Activated CD4-positive, CD25-positive, alpha-beta regulatory T cell treated with anti-CD3 and anti-CD28 coated beads, Interleukin-2, amount 50 U/mL, for 16 hours (primary cell): Measurements from ENCODE around the gene COL20A1.

Experiments used
- DNase-seq: peaks from one replicate; pipeline ENCODE4 v3.0.0-alpha.2; 2020; ENCODE audit warnings: low read depth, low spot score

Gene COL20A1

GRCh38 chr20:63360850-63361518 is 68.0 kb downstream of the COL20A1 start, which contains the start of gene CHRNA4:
TSS of gene CHRNA4 (minus strand) at chr20:63361349. CDS start at chr20:63361165, 184 bp downstream.
- DNase-seq, result no peak

GRCh38 chr20:63361519-63362435 is 68.8 kb downstream of the COL20A1 start:
- DNase-seq, result no peak

GRCh38 chr20:63362436-63363009 is 69.5 kb downstream of the COL20A1 start:
- DNase-seq, result no peak

- DNase-seq, result no peak
Measured at GRCh38 chr20:63363013-63363957, 70.3 kb downstream of the COL20A1 start.

- no peak for DNase-seq
Measured at GRCh38 chr20:63363981-63364561, 71.1 kb downstream of the COL20A1 start.

- no peak for DNase-seq
Measured at GRCh38 chr20:63364801-63365585, 72.0 kb downstream of the COL20A1 start.

- DNase-seq, result no peak
Measured at GRCh38 chr20:63365601-63366389, 72.8 kb downstream of the COL20A1 start.

- DNase-seq, result no peak
Measured at GRCh38 chr20:63366390-63367365, 73.7 kb downstream of the COL20A1 start.

GRCh38 chr20:63367446-63368055 is 74.6 kb downstream of the COL20A1 start:
- DNase-seq, result no peak

- no peak for DNase-seq
Measured at GRCh38 chr20:63368151-63368550, 75.2 kb downstream of the COL20A1 start.

- DNase-seq, result no peak
Measured at GRCh38 chr20:63369024-63369530, 76.1 kb downstream of the COL20A1 start.

- no peak for DNase-seq
Measured at GRCh38 chr20:63369724-63370617, 77.0 kb downstream of the COL20A1 start.

- no peak for DNase-seq
Measured at GRCh38 chr20:63370618-63371187, 77.7 kb downstream of the COL20A1 start.

- DNase-seq, result no peak
Measured at GRCh38 chr20:63371291-63371865, 78.4 kb downstream of the COL20A1 start.
